ENCODE data around the gene UBAC2.

- no peak for TF ChIP-seq CTCF (IDR thresholded peaks at IDR 0.05)
- no peak for TF ChIP-seq EP300 (IDR thresholded peaks at IDR 0.05)
- TF ChIP-seq POLR2AphosphoS5 (IDR thresholded peaks at IDR 0.05) = no peak
Observed at GRCh38 chr13:99351772-99352171, 151.1 kb downstream of the UBAC2 start.

Measured in suprapubic skin (tissue), 4 donors.